Caco-2 (cell line): ENCODE measurements around the gene BAZ2B. TPM values are rescaled to one million over a fixed set of nuclear protein-coding genes. Genes with fewer than 3 reads are reported as not detected.

Source experiments
- BruUV-seq: library from RNA; stranded (reverse); fragments of 400-500 nt; replicated peaks from 2 replicates; lab custom pipeline; 2021; lab: Mats Ljungman, UMichigan
- CTCF ChIA-PET: fragments of 300-600 bp; sonication (Branson Sonifier 250); formaldehyde crosslinking; loops from one replicate; lab custom pipeline; 2022; ENCODE audit warnings: antibody characterized with exemption; lab: Charles Lee
- POLR2A ChIA-PET: fragments of 300-600 bp; sonication (Branson Sonifier 250); formaldehyde crosslinking; loops from one replicate; lab custom pipeline; 2022; ENCODE audit warnings: antibody characterized with exemption; lab: Charles Lee
- DNase-seq, 2 experiments: peaks; one replicate each; pipeline versions ENCODE4 v3.0.0 to v3.0.0-alpha.2; 2020 to 2022
- H3K27me3 ChIP-seq: replicated peaks from 2 replicates; pipeline ENCODE4 v1.6.0; 2011; ENCODE audit warnings: low read length; ENCODE audit not compliant: control insufficient read depth, insufficient read depth
- H3K36me3 ChIP-seq: 2 replicates; pipeline ENCODE4 v1.5.1; 2011; ENCODE audit warnings: low read length; ENCODE audit not compliant: control insufficient read depth, insufficient read depth
- H3K4me1 ChIP-seq: fragments of 250-450 bp; sonication (Bioruptor Pico); 2 replicates; pipeline ENCODE4 v1.5.1; 2020; ENCODE audit warnings: mild to moderate bottlenecking
- H3K4me3 ChIP-seq: 2 replicates; pipeline ENCODE4 v1.5.1; 2011; ENCODE audit warnings: low read depth, mild to moderate bottlenecking, control low read depth, low read length
- H3K9me3 ChIP-seq: fragments of 250-450 bp; sonication (Bioruptor Pico); 2 replicates; pipeline ENCODE4 v1.5.1; 2020; ENCODE audit warnings: mild to moderate bottlenecking, moderate library complexity
- H3K27ac Mint-ChIP-seq: one replicate; pipeline ENCODE4 v1.8.0; 2022; ENCODE audit warnings: mixed read lengths; ENCODE audit not compliant: unreplicated experiment
- H3K27me3 Mint-ChIP-seq: one replicate; pipeline ENCODE4 v1.8.0; 2022; ENCODE audit warnings: mixed read lengths; ENCODE audit not compliant: insufficient read depth, unreplicated experiment
- H3K36me3 Mint-ChIP-seq: one replicate; pipeline ENCODE4 v1.8.0; 2022; ENCODE audit warnings: mild to moderate bottlenecking, mixed read lengths; ENCODE audit not compliant: insufficient read depth, unreplicated experiment
- H3K4me1 Mint-ChIP-seq: one replicate; pipeline ENCODE4 v1.8.0; 2022; ENCODE audit warnings: low read depth, mixed read lengths; ENCODE audit not compliant: unreplicated experiment
- H3K4me3 Mint-ChIP-seq: one replicate; pipeline ENCODE4 v1.8.0; 2022; ENCODE audit warnings: mild to moderate bottlenecking, moderate library complexity, mixed read lengths; ENCODE audit not compliant: unreplicated experiment
- H3K9me3 Mint-ChIP-seq: one replicate; pipeline ENCODE4 v1.8.0; 2022; ENCODE audit warnings: mixed read lengths; ENCODE audit not compliant: unreplicated experiment
- intact Hi-C: fragments of 100-400 bp; cut with micrococcal nuclease; formaldehyde crosslinking; loops from one replicate; pipeline ENCODE4 v1.10.0; 2022; ENCODE audit not compliant: unreplicated experiment
- total RNA-seq: library from RNA; stranded (reverse); gene quantifications from 2 replicates; pipeline ENCODE4 v1.2.3, GENCODE V29; 2022
- TF ChIP-seq, protein P1 (sequence below), 2 experiments: fragments of 200-600 bp in 1 of 2; IDR thresholded peaks; 1 replicate in 1 of 2; 2 replicates in 1 of 2; pipeline versions ENCODE4 v1.5.1 to v1.8.0; 2011 to 2022; ENCODE audit warnings: antibody characterized with exemption in 1 of 2, control low read depth in 1 of 2, inconsistent platforms in 1 of 2, low read depth in 1 of 2, low read length in 1 of 2, mild to moderate bottlenecking in 1 of 2, moderate library complexity in 1 of 2; ENCODE audit not compliant: insufficient read depth in 1 of 2, severe bottlenecking in 1 of 2, unreplicated experiment in 1 of 2

BAZ2B gene
- total RNA-seq, 1 experiment from 2014 or later = 32.9 TPM

DNA sequence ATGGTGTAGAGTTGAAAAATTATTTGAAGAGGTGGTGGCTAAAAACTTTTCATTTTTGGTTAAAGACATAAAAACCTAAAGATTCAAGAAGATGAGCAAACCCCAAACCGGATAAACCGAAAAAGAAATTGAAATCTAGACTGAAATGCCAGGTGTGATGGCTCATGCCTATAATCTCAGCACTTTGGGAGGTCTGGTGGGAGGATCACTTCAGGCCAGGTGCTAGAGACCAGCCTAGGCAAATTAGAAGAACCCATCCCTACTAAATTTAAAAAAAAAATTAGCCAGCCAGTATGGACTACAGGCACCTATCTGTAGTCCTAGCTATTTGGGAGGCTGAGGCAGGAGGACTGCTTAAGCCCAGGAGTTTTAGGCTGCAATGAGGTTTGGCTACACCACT, 126.9 kb downstream of the BAZ2B start:
- no peaks in the 10 kb centered on the region for H3K9me3 Mint-ChIP-seq
- H3K36me3 Mint-ChIP-seq = no peaks in the 10 kb centered on the region
- Histone ChIP-seq H3K36me3 (no peaks in the 10 kb centered on the region), H3K9me3 (0 out of 2 replicates have a peak, but pooled peaks cover 2% of the 10 kb centered on the region), H3K4me3 (no peak overlapping the region), H3K4me1 (no peaks in the 10 kb centered on the region), H3K27me3 (no peaks in the 10 kb centered on the region)
- no TSS peak for BruUV-seq
- TF ChIP-seq, protein P1, sequence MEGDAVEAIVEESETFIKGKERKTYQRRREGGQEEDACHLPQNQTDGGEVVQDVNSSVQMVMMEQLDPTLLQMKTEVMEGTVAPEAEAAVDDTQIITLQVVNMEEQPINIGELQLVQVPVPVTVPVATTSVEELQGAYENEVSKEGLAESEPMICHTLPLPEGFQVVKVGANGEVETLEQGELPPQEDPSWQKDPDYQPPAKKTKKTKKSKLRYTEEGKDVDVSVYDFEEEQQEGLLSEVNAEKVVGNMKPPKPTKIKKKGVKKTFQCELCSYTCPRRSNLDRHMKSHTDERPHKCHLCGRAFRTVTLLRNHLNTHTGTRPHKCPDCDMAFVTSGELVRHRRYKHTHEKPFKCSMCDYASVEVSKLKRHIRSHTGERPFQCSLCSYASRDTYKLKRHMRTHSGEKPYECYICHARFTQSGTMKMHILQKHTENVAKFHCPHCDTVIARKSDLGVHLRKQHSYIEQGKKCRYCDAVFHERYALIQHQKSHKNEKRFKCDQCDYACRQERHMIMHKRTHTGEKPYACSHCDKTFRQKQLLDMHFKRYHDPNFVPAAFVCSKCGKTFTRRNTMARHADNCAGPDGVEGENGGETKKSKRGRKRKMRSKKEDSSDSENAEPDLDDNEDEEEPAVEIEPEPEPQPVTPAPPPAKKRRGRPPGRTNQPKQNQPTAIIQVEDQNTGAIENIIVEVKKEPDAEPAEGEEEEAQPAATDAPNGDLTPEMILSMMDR (IDR thresholded peaks at IDR 0.05; ENCODE audit: insufficient read depth in 1 of 2, low read depth in 1 of 2, low read length in 1 of 2, severe bottlenecking in 1 of 2, unreplicated experiment in 1 of 2) = no peak
- POLR2A ChIA-PET = no interaction called here
- no peak overlapping the region for H3K4me3 Mint-ChIP-seq
- CTCF ChIA-PET = no interaction called here
- H3K27ac Mint-ChIP-seq = no peak overlapping the region
- intact Hi-C loops = no loop called here
- no peak for DNase-seq
- no peaks in the 10 kb centered on the region for H3K27me3 Mint-ChIP-seq
- no peaks in the 10 kb centered on the region for H3K4me1 Mint-ChIP-seq

DNA sequence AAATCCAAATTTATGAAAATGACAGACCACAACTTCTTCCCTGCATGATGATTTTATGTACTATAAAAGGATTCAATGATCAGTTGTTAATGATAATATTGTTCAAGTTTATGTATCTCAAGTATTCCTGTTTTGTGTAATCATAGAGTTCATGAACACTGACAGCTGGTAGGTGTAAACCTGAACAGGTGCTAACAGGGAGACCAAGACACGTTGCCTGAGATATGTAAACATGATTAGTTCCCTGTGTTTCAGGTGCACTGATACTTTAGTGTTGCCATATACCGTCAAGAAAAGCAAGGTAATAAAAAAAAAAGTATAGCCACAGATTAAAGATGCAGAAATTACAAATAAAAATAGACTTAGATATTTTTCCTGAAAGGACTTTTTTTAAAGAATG, 131.8 kb downstream of the BAZ2B start:
- DNase-seq = no peak

DNA sequence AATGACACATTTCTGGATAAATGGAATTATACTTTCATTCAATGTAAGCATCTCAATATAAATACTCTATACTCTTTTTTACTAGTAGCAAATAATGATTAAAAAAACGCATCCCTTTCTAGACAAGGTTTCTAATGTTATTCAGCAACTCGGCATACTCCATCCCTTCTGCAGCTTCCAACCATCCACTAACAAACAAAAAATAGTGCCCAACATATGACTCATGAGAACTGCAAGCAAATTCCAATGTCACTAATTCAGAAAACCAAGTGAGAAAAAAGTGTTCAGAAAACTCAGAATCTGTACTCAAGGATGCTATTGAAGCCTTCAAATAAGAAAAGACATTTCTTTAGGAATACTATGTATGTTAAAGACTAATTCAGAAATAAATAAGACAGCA, 140.0 kb downstream of the BAZ2B start:
- POLR2A ChIA-PET = no interaction called here
- Histone ChIP-seq H3K4me3 (no peak overlapping the region), H3K9me3 (no peaks in the 10 kb centered on the region), H3K36me3 (no peaks in the 10 kb centered on the region), H3K4me1 (no peaks in the 10 kb centered on the region), H3K27me3 (no peaks in the 10 kb centered on the region)
- Mint-ChIP-seq H3K4me1 (no peaks in the 10 kb centered on the region), H3K9me3 (no peaks in the 10 kb centered on the region), H3K27me3 (no peaks in the 10 kb centered on the region), H3K36me3 (peaks cover 11% of the 10 kb centered on the region), H3K27ac (no peak overlapping the region), H3K4me3 (no peak overlapping the region)
- CTCF ChIA-PET = no interaction called here
- TF ChIP-seq, protein P1 (IDR thresholded peaks at IDR 0.05; ENCODE audit: insufficient read depth in 1 of 2, low read depth in 1 of 2, low read length in 1 of 2, severe bottlenecking in 1 of 2, unreplicated experiment in 1 of 2) = no peak
- intact Hi-C loops = no loop called here
- no TSS peak for BruUV-seq
- DNase-seq = no peak

More for the DNA sequence above, 131.8 kb downstream of the BAZ2B start:
- no peaks in the 10 kb centered on the region for H3K27me3 ChIP-seq
- no peaks in the 10 kb centered on the region for H3K27me3 Mint-ChIP-seq
- H3K9me3 Mint-ChIP-seq = no peaks in the 10 kb centered on the region
- no TSS peak for BruUV-seq
- H3K4me1 ChIP-seq = no peaks in the 10 kb centered on the region
- H3K4me1 Mint-ChIP-seq = no peaks in the 10 kb centered on the region
- no peak overlapping the region for H3K4me3 Mint-ChIP-seq
- intact Hi-C loops = no loop called here
- ChIA-PET CTCF (no interaction called here), POLR2A (no interaction called here)
- no peak overlapping the region for H3K4me3 ChIP-seq
- TF ChIP-seq, protein P1 (IDR thresholded peaks at IDR 0.05; ENCODE audit: insufficient read depth in 1 of 2, low read depth in 1 of 2, low read length in 1 of 2, severe bottlenecking in 1 of 2, unreplicated experiment in 1 of 2) = no peak
- no peak overlapping the region for H3K27ac Mint-ChIP-seq
- no peaks in the 10 kb centered on the region for H3K36me3 ChIP-seq
- no peaks in the 10 kb centered on the region for H3K36me3 Mint-ChIP-seq
- H3K9me3 ChIP-seq = no peaks in the 10 kb centered on the region
